GM23338 (cell line): ENCODE results near the gene MYO1E.

ENCODE experiments used
- CTCF ChIP-seq, 2 experiments: fragments of 200-600 bp in 1 of 2; sonication (generic) in 1 of 2; conservative IDR thresholded peaks; 2 replicates each; pipeline versions ENCODE4 v1.5.1 to v1.6.1; 2016 to 2017; ENCODE audit warnings: antibody characterized with exemption in 2 of 2, low read depth in 2 of 2, mild to moderate bottlenecking in 2 of 2, moderate library complexity in 1 of 2
- EZH2 ChIP-seq: fragments of 200-600 bp; sonication (generic); IDR thresholded peaks from one replicate; pipeline ENCODE4 v1.8.0; 2017; ENCODE audit warnings: antibody characterized with exemption, mild to moderate bottlenecking, low read depth; ENCODE audit not compliant: unreplicated experiment
- JUNB ChIP-seq: IDR thresholded peaks from one replicate; pipeline ENCODE4 v1.6.1; 2016; ENCODE audit warnings: antibody characterized with exemption; ENCODE audit not compliant: unreplicated experiment
- REST ChIP-seq: IDR thresholded peaks from one replicate; pipeline ENCODE4 v1.6.1; 2018; ENCODE audit warnings: antibody characterized with exemption; ENCODE audit not compliant: unreplicated experiment

GRCh38 chr15:59111251-59111650 lies 261.4 kb downstream of the MYO1E start:
- TF ChIP-seq CTCF (conservative IDR thresholded peaks at IDR 0.05; ENCODE audit: low read depth in 2 of 2) (no peak), EZH2 (no peak), REST (no peak), JUNB (no peak)
